HG02943 (cell line): ENCODE data around the gene PRICKLE2.

Experiments used
- ATAC-seq: cut with Tn5 transposase; IDR thresholded peaks from one replicate; pipeline ENCODE4 v1.9.1; 2021; ENCODE audit warnings: mild to moderate bottlenecking, low read depth, moderate library complexity; ENCODE audit not compliant: unreplicated experiment

Gene PRICKLE2, protein sequence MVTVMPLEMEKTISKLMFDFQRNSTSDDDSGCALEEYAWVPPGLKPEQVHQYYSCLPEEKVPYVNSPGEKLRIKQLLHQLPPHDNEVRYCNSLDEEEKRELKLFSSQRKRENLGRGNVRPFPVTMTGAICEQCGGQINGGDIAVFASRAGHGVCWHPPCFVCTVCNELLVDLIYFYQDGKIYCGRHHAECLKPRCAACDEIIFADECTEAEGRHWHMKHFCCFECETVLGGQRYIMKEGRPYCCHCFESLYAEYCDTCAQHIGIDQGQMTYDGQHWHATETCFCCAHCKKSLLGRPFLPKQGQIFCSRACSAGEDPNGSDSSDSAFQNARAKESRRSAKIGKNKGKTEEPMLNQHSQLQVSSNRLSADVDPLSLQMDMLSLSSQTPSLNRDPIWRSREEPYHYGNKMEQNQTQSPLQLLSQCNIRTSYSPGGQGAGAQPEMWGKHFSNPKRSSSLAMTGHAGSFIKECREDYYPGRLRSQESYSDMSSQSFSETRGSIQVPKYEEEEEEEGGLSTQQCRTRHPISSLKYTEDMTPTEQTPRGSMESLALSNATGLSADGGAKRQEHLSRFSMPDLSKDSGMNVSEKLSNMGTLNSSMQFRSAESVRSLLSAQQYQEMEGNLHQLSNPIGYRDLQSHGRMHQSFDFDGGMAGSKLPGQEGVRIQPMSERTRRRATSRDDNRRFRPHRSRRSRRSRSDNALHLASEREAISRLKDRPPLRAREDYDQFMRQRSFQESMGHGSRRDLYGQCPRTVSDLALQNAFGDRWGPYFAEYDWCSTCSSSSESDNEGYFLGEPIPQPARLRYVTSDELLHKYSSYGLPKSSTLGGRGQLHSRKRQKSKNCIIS

GRCh38 chr3:64224826-64225610 is at the start of gene PRICKLE2:
Gene PRICKLE2, minus strand, starts transcription at chr3:64225466. Its CDS starts 26,539 bp downstream, at chr3:64198927.
- ATAC-seq = peak; percentile 88

- ATAC-seq = no peak
Measured at GRCh38 chr3:64272842-64273241, 47.6 kb upstream of the PRICKLE2 start.

DNA sequence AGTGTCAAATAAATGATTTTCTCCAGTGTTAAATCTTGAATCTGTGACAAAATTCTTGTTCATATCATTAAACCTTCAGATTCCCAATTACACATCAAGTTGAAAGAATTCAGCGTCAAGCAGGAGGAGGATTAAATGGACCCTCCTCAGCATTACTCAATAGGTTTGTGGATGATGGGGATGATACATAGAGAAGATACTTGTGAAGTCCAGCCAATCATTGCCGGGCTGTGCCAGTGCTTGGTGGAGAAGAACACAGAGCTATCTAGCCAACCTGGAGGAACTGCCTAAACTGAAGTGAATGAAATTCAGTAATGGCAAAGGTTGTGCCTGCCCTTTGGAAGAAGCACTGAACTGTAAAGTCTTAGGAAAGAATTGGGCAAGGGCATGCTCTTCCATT is 47.0 kb upstream of the PRICKLE2 start:
- no peak for ATAC-seq

DNA sequence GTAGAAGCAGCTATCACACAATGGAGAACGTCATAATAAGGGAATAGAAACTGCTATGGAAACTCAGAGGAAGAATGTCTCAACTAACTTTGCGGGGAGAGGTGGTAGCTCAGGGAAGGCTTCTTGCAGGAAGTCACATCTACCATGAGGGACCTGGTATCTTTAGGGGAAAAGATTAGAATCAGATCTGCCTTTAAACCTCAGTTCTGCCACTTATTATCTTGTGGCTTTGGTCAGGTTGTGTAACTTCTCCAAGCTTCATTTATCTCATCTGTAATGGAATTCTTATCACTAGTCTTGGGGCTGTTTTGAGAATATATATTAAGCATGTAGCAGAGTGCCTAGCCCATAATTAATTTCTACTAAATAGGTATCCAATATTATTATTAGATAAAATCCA is 46.4 kb upstream of the PRICKLE2 start:
- no peak for ATAC-seq

DNA sequence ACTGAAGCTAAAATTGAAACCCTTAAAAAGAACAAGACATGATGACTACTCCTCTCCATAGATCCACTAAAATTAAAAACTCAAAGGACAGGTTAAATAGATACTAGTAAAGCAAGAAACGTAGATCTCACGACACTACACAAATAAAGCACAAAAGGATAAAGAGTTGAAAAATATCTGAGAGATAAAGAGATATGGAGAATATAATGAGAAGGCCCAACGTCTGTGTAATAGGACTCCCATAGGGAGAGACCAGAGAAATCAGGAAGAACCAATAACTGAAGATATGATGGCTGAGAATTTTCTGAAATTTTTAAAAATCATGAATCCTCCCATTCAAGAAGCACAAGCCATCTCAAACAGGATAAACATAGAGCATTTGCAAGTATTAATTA is 45.6 kb upstream of the PRICKLE2 start:
- ATAC-seq = no peak

DNA sequence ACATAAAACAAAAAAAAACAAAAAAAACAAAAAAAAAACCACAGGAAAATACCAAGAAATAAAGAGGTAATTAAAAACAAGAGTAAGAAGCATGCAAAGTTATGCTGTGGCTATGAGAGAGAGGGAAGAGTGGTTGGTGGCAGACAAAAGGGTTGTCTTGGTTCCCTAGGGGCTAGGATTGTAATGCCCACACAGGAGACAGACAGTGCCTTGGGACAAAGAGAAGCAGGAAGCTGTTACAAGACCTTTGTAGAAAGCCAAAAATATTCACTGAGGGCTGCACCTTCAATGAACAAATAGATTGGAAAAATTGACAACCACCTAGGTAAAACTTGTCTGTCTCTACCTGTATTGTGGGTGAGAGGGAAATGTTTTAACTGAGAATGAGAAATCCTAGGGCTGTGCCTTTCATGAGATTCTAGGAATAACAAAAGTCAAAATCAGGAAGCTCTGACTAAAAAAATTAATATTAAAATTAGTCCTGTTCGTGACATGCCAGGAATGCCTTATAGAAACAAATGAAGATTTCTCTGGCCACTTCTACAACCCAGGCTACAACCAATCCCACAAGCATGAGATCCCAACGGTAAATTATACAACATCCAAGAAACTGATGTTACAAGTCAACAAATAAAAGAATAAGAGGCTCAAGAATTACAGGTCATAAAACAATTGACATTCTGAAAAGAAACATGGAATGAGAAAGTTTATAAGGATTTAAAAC is 45.0 kb upstream of the PRICKLE2 start:
- no peak for ATAC-seq

DNA sequence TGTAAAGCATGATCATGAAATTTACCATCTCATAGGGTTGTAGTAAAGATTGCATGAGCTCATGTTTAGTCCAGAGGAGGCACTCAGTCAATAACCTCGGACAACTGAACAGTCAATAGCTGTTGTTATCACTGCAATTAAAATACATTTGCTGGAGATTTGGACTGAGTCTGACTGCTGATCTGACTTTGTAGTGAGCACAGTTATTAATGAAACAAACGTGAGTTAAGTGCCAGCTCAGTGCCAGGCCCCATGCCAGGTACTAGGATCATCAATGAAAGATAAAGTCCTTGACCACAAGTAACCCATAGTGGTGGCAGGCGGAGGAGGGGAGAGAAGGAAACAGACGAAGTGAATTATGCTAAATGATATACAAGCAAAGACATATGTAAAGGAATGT is 43.7 kb upstream of the PRICKLE2 start:
- no peak for ATAC-seq

DNA sequence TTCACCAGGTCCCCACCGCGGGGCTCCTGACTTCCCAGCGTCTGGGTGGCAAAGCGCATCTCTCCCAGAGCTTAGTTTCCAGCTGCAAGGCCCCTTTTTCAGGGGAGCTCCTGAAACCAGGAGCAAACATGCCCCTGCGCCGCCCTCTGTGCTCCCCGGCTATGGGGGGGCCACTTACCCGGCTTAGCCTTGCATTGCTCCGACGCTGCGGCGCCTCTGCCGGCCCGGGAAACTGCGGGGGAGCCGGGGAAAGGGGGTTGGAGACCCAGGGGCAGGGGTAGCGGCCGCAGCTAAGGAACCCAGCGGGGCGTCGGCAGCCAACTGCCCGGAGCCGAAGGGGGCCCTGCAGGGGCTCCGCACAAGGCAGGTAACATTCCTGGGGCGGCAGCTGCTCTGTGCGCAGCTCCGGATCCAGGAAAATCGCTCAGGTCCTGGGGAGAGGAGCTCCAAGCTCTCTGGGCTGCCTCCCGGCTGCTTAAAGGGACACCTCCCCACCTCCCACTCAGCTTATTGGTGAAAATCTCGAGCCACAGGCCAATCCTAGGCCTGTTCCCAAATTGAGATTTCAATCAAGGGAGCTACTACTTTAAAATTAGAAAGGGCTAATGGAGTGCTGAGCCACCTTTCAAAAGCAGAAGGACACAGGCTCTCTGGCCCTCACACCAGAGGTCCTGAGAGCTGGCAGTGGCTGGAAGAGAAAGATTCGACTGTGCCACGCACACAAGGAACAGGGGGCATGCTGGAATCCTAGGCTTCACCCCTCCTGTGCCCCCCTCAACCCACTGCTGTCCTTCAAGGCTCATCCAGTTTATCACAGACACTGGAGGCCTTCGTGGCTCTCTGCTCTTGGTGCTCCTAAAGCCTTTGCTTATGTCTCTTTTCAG is 42.7 kb upstream of the PRICKLE2 start:
- no peak for ATAC-seq

GRCh38 chr3:64266983-64267382 is 41.7 kb upstream of the PRICKLE2 start:
- no peak for ATAC-seq

DNA sequence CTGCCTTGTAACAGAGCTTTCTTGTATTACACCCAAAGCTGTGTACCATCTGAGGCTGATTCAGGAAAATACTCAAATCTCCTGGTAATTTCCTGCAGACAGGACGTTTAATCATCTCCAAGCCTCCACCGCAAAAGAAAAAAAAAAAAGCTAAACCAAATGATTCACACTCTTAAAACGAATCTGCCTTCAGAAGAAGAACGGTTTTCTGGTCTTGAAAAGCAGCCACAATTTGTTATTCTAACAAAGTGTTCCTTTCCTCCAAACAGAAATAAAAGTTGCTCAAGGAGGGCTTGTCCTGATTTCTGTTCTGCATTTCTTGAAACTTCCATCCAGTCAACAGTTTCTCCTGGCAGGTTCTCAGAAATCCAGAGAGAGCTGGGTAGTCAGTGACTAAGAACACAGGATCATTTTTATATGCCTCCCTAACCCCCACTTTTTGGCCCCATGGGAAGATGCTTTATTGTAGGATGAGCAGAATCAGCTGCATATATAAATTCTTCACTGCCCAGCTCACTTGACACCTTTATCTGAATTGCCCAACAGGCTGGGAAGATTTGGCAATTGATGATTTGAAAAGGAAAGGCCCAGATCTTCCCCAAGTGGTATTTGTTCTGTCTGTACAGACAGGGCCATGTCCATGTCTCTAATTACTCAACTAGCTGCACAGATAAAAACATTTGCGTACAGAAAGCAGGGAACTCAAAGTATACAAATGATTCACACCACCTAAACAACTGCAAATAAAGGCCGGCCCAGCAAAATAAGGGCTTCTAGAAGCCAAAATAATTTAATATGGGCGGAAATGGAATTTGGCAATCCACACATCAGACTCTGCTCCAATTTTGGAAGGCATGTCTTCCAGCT is 41.0 kb upstream of the PRICKLE2 start:
- no peak for ATAC-seq

DNA sequence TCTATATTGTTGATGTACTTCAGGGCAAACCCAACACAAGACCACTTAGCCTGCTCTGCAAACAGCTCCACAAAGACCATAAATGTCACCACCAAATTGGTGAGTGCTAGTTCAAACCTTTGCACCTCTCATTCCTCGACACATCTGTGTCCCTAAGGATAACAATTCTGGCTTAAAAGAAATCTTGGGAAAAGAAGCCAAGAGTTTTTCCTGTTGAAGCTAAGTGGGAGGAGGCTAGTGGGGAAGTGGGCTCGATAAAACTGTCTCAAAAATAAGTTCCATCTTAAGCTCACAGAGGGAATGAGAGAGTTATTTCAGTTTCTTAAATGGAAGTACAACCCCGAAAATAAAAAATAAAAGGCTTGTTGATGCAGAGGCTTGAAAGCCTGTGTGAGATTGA is 40.4 kb upstream of the PRICKLE2 start:
- no peak for ATAC-seq

DNA sequence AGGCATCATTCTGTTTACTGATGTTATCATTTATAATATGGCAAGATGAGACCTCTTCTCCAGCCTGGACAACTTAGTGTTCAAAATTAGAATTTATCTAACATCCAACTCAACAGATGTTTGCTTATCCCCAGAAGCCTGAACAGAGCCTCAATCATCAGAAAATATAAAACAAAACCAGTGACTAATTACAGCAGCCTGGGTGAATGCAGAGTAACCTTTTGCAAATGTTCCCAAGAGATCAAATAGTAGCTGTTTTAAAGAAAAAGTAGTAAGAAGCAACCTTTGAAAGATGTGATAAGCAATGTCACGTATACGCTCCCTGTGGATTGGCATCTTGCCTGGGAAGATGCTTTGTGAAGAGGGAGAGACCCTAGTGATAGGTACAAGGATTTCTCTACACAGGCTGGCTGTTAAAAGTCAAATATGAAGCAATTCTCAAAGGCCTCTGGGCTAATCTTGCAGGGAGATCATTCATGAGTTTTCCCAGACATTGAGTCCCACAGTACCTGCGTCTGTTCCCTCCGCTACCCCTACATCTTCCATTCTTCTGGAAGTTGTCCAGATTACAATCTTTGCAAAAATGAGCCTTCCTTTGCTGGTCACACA is 39.3 kb upstream of the PRICKLE2 start:
- no peak for ATAC-seq

DNA sequence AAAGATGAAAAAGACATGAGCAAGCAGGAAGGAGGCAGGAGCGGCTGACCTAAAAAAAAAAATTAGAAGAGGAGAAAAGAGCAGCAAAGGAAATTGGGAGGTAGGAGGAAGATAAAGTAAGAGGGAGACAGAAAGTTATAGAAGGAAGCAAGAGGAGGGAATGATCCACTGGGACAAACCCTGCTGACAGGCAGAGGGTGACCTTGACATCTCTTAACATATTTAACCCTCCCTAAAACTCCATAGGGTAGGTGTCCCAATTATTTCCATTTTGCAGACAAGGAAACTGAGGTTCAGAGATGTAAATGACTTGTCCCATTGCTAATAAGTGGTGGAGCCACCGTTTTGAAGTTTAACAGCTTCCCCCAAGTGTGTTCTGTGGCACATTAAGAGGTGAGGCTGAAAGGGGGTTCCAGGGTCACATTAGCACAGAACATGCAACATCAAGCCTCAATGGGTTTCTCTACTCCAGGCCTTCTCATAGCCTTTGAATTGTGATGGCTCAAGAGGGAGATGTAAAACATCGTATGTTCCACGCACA is 37.4 kb upstream of the PRICKLE2 start:
- ATAC-seq = no peak

GRCh38 chr3:64260431-64260830 is 35.2 kb upstream of the PRICKLE2 start:
- ATAC-seq = no peak

DNA sequence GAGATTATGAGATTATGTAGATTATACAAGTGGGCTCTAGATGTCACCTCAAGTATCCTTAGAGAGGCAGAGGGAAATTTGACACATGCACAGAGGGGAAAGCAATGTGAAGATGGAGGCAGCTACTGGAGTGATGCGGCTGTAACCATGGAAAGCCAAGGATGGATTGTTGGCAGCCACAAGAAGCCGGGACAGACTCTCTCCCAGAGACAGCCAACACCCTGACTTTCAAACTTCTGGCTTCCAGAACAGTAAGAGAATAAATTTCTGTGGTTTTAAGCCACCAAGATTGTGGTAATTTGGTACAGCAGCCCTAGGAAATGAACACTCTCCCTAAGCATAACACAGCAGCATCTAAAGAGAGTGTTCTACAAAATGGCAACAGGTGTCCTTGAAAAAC is 34.4 kb upstream of the PRICKLE2 start:
- ATAC-seq = no peak

DNA sequence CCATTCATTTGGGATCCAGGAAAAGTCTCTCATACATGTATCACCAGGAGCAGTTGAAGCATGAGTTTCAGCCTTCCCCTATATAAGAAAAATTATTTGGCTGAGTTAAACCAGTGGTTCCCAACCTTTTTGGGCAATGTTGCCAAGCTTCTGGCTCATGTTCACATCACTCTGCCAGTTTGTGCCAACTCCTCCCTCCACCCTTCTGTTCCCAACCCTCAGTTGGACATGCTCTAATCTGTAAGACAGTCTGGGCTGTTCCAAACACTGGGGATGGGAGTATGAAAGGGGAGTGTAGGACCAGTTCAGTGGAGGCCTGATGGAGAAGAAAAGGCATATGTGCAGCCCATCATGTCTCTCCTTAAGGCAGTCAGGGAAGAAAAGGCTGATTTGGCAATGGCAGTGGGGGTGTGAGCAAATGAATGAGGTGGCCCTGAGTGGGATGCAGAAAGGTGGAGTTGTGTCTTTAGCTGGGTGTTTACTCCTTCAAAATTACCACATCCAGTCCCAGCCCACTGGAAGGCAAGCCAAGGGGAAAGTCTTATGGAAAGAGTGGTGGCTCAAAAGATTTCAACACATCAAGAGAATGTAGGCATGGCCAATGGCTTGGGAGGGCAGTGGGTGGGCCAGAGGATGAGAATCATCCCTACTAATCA is 32.0 kb upstream of the PRICKLE2 start:
- no peak for ATAC-seq

DNA sequence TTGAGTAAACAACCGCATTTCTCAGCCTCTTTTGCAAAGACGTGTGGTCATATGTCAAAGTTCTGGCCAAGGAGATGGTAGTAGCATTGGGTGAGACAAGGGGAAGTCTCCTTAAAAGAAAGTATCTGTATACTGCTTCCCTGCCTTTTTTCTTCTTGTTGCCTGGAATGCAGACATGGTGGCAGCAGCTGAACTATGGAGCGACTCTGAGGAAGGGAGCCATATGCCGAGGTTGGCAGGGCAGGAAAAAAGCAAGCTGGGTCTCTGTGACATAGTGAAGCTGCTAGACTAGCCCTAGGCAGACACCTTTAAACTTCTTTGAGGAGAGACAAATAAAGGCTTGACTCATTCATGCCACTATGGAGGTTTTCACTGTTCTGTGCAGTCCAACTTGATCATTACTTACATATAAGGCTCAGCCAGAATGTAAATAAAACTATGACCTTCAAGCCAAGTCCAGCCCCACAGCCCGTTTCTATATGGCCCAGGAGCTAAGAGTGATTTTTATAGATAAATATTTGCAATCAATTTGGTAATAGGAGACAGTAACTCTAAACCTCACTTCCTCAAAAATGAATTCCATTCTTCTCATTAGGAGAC is 30.6 kb upstream of the PRICKLE2 start:
- no peak for ATAC-seq
